Heart left ventricle (tissue), 16 donors: ENCODE measurements around the gene RFX4. TPM values are rescaled to one million over a fixed set of nuclear protein-coding genes. Genes with fewer than 3 reads are reported as not detected.

Experiments used
- ATAC-seq, 4 donors: fragments of 200-7000 bp; cut with Tn5 transposase; one replicate each; pipeline ENCODE4 v1.9.1; 2020 to 2022; ENCODE audit warnings: moderate library complexity in 4 of 4, mild to moderate bottlenecking in 3 of 4, moderate number of reproducible peaks in 1 of 4
- DNase-seq, 5 donors: peaks; one replicate each; pipeline ENCODE4 v3.0.0-alpha.2; 2020
- H3K27ac ChIP-seq, 12 donors: fragments of 200-600 bp; sonication (generic) in 4 of 12; one replicate each; pipeline versions ENCODE4 v1.5.0 to v1.8.0; 2016 to 2022; ENCODE audit warnings: mild to moderate bottlenecking in 2 of 12
- H3K27me3 ChIP-seq, 9 donors: fragments of 200-600 bp; sonication (generic) in 2 of 9; one replicate each; pipeline versions ENCODE4 v1.5.1 to v1.8.0; 2016 to 2022; ENCODE audit warnings: mild to moderate bottlenecking in 3 of 9
- H3K36me3 ChIP-seq, 9 donors: fragments of 200-600 bp; sonication (generic) in 2 of 9; one replicate each; pipeline versions ENCODE4 v1.5.0 to v1.8.0; 2018 to 2022; ENCODE audit warnings: mild to moderate bottlenecking in 2 of 9
- H3K4me1 ChIP-seq, 12 donors: fragments of 200-600 bp; sonication (generic) in 4 of 12; one replicate each; pipeline versions ENCODE4 v1.5.0 to v1.8.0; 2016 to 2022; ENCODE audit warnings: mild to moderate bottlenecking in 3 of 12
- H3K4me3 ChIP-seq, 12 donors: fragments of 200-600 bp; sonication (generic) in 4 of 12; one replicate each; pipeline versions ENCODE4 v1.5.0 to v1.8.0; 2017 to 2022; ENCODE audit warnings: mild to moderate bottlenecking in 9 of 12, moderate library complexity in 4 of 12
- H3K9me3 ChIP-seq, 12 donors: fragments of 200-600 bp; sonication (generic) in 4 of 12; one replicate each; pipeline versions ENCODE4 v1.5.0 to v1.8.0; 2016 to 2022; ENCODE audit warnings: mild to moderate bottlenecking in 1 of 12
- POLR2A ChIP-seq, 2 donors: fragments of 450-650 bp; IDR thresholded peaks; one replicate each; pipeline ENCODE4 v1.6.1; 2017; ENCODE audit warnings: antibody characterized with exemption in 2 of 2, mild to moderate bottlenecking in 2 of 2, moderate library complexity in 2 of 2
- WGBS, 4 donors: extraction: QIAGEN DNeasy Blood & Tissue Kit in 2 of 4; methylation state at CpG; one replicate each; pipeline versions ENCODE4 v1.1.5 to v1.1.7; 2013 to 2018; 5-methylcytosine and 5-hydroxymethylcytosine counted together
- intact Hi-C, 10 donors: fragments of 100-400 bp; cut with DNase I; formaldehyde crosslinking; loops; one replicate each; pipeline versions ENCODE4 v1.11.1 to v1.14.2; 2022
- long read RNA-seq, 3 donors: library from polyadenylated mRNA; unstranded; transcript quantifications; one replicate each; pipeline ENCODE4 v2.0.0, GENCODE V29; 2020 to 2021
- polyA plus RNA-seq, 2 donors: library from polyadenylated mRNA; stranded (reverse); fragments of 200-250 nt; gene quantifications; one replicate each; pipeline ENCODE4 v1.2.3, GENCODE V29; 2013
- total RNA-seq, 9 donors: library from RNA; depleted of rRNA in 2 of 9; stranded (reverse); fragments of >200 nt in 2 of 9; fragmentation: NEBNext Ultra II Directional in 3 of 9; extraction: Animal tissue kit (Norgen Biotek cat#: 25700) in 3 of 9; gene quantifications; one replicate each; pipeline versions ENCODE4 v1.1.0 to v1.2.4, GENCODE V29; 2016 to 2023
- TF ChIP-seq, protein P1 (sequence below), 12 donors: fragments of 200-600 bp; sonication (generic) in 4 of 12; IDR thresholded peaks; one replicate each; pipeline versions ENCODE4 v1.5.0 to v1.8.0; 2018 to 2022; ENCODE audit warnings: antibody characterized with exemption in 12 of 12, mild to moderate bottlenecking in 5 of 12
- donor health status: ischemic (EF 13 %, LVEDD 7.1; RV severe dilation, severe dysfunction).
- donor health status: healthy with polysubstance abuse.
- donor health status: DM: no; HTN: yes; CAD: no.
- donor health status: DM: no; HTN: no; CAD: no.
- donor health status: ischemic (EF 25% LVEDD 6.9; RV normal size, moderate dysfunction).
- donor health status: ischemic (EF 25% LVEDD 5.7; RV mildly dilated, moderate dysfunction).
- donor health status: healthy.
- donor health status: DM: yes; HTN: yes; CAD: no.
- donor health status: ischemic (EF 35%, LVEDD 5.7; RV mildly dilated, moderate dysfunction).
- donor health status: nonischemic (EF 11% LVEDD 7.7; RV severe dilation, severe dysfunction).
- donor health status: DM: yes; HTN: yes; CAD: no.
- donor health status: PGD.
- donor health status: ischemic (EF 29% LVEDD 5.4; RV normal size, mild dysfunction).
- donor health status: nonischemic (EF 23%, LVEDD 6.1; RV moderate dilation, normal function).

Gene RFX4
- total RNA-seq (under 1 TPM in 2 of 9 donors, not detected in 7; 0.09 TPM), polyA plus RNA-seq (not detected)
- long read RNA-seq, donor 1: 0 reads
- long read RNA-seq, donor 2: 0 reads
- long read RNA-seq, donor 3: 0 reads

DNA sequence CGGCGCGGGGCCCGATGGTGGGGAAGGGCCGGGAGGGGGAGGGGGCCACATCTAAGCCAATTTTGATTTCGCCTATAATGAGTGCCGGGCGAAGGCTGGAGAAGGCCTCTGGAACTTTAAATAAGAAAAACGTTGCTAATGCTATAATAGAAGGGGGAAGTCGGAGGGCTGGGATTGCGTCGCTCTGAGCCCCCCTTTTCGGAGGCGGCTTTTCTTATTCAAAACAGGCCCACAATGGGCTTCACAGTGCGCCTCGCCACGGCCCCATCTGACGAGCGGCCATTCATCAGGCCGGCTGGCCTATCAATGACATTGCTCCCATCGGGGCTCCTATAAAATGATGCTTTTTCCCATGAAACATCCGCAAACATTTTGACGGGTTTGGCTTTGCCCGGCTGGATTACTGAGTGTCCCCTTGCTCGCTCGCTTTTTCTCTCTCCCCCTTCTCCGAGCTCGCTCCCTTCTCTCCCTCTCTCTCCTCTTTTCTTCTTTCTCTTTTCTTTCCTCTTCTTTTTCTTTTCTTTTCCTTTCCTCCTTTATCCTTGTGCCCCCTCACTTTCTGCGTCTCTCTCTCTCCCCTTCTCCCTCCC is at the start of gene RFX4:
Gene RFX4, plus strand, starts transcription at position 364 of the 590 bp plus-strand sequence. CDS start 317 bp downstream, outside the sequence.
- Histone ChIP-seq H3K4me3 (peak within 1 kb of the TSS in 11 of 12 donors; percentile 18 to 48 (median 42)), H3K4me1 (peaks cover 0 to 71% (median 39%) of the 10 kb centered on the region in 12 donors), H3K27me3 (peaks cover 58 to 100% (median 97%) of the 10 kb centered on the region in 9 donors), H3K9me3 (no peaks in the 10 kb centered on the region), H3K36me3 (no peaks in the 10 kb centered on the region), H3K27ac (no peak within 1 kb of the TSS)
- intact Hi-C loops: no loop called here
- 1 to 3% (median 2%) methylated on average over 27 to 29 of the region's 29 CpGs for WGBS, 4 donors
- ATAC-seq: no peak
- DNase-seq: no peak
- TF ChIP-seq POLR2A (IDR thresholded peaks at IDR 0.05): no peak

DNA sequence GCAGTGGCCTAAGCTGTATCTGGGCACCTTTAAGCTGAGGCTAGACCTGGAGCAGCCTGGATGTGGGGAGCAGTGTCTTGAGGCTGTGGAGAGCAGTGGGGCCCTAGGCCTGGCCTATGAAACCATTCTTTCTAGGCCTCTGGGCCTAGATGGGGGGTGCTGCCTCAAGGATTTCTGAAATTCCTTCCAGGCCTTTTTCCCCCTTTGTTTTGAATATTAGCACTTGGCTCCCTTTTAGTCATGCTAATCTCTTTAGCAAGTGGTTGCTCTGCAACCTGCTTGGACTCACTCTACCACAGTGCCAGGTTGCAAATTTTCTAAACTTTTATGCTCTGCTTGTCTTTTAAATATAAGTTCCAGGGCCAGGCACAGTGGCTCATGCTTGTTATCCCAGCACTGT is 41.6 kb upstream of the RFX4 start:
- DNase-seq: no peak
- TF ChIP-seq, protein P1, sequence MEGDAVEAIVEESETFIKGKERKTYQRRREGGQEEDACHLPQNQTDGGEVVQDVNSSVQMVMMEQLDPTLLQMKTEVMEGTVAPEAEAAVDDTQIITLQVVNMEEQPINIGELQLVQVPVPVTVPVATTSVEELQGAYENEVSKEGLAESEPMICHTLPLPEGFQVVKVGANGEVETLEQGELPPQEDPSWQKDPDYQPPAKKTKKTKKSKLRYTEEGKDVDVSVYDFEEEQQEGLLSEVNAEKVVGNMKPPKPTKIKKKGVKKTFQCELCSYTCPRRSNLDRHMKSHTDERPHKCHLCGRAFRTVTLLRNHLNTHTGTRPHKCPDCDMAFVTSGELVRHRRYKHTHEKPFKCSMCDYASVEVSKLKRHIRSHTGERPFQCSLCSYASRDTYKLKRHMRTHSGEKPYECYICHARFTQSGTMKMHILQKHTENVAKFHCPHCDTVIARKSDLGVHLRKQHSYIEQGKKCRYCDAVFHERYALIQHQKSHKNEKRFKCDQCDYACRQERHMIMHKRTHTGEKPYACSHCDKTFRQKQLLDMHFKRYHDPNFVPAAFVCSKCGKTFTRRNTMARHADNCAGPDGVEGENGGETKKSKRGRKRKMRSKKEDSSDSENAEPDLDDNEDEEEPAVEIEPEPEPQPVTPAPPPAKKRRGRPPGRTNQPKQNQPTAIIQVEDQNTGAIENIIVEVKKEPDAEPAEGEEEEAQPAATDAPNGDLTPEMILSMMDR (IDR thresholded peaks at IDR 0.05): no peak
- TF ChIP-seq POLR2A (IDR thresholded peaks at IDR 0.05): no peak
- Histone ChIP-seq H3K36me3 (no peaks in the 10 kb centered on the region), H3K4me1 (no peaks in the 10 kb centered on the region), H3K27me3 (peaks cover 0 to 7% (median 0%) of the 10 kb centered on the region in 9 donors), H3K4me3 (no peak overlapping the region), H3K9me3 (peaks cover 0 to 15% (median 0%) of the 10 kb centered on the region in 12 donors), H3K27ac (no peak overlapping the region)
- intact Hi-C loops: no loop called here
- no peak for ATAC-seq

DNA sequence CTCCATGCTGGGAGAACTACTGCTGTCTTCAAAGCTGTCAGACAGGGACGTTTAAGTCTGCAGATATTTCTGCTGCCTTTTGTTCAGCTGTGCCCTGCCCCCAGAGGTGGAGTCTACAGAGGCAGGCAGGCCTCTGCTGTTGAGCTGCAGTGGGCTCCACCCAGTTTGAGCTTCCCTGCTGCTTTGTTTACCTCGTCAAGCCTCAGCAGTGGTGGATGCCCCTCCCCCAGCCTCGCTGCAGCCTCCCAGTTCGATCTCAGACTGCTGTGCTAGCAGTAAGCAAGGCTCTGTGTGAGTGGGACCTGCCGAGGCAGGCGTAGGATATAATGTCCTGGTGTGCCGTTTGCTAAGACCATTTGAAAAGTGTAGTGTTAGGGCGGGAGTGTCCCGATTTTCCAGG is 31.4 kb upstream of the RFX4 start:
- WGBS, 4 donors: 81 to 99% (median 85%) methylated on average over 7 to 9 of the region's 9 CpGs
- Histone ChIP-seq H3K36me3 (no peaks in the 10 kb centered on the region), H3K9me3 (peaks cover 0 to 10% (median 0%) of the 10 kb centered on the region in 12 donors), H3K27me3 (peaks cover 0 to 8% (median 0%) of the 10 kb centered on the region in 9 donors), H3K4me1 (no peaks in the 10 kb centered on the region), H3K27ac (no peak overlapping the region), H3K4me3 (no peak overlapping the region)
- DNase-seq (no peak), ATAC-seq (no peak)
- TF ChIP-seq, protein P1 (IDR thresholded peaks at IDR 0.05): no peak
- no peak for TF ChIP-seq POLR2A (IDR thresholded peaks at IDR 0.05)
- intact Hi-C loops: no loop called here

DNA sequence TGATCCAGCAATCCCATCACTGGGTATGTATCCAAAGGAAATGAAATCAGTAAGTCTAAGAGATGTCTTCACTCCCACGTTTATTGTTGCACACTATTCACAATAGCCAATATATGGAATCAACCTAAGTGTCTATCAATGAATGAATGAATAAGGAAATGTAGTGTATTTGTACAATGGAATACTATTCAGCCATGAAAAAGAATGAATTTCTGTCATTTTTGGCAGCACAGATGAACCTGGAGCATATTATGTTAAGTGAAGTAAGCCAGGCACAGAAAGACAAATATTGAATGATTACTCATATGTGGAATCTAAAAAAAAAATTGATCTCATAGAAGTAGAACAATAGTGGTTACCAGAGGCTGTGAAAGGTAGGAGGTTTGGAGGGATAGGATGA is 30.6 kb upstream of the RFX4 start:
- DNase-seq (no peak), ATAC-seq (no peak)
- H3K9me3 ChIP-seq: peaks cover 0 to 10% (median 0%) of the 10 kb centered on the region in 12 donors
- no peak overlapping the region for H3K27ac ChIP-seq
- H3K36me3 ChIP-seq: no peaks in the 10 kb centered on the region
- no peak for TF ChIP-seq POLR2A (IDR thresholded peaks at IDR 0.05)
- TF ChIP-seq, protein P1 (IDR thresholded peaks at IDR 0.05): no peak
- H3K4me3 ChIP-seq: no peak overlapping the region
- peaks cover 0 to 8% (median 0%) of the 10 kb centered on the region in 9 donors for H3K27me3 ChIP-seq
- no peaks in the 10 kb centered on the region for H3K4me1 ChIP-seq
- WGBS, 4 donors: 80 to 94% (median 86%) methylated on average over 1 of the region's 1 CpG
- intact Hi-C loops: no loop called here
